Gastrocnemius medialis (tissue), 4 donors: ENCODE results near the gene MOCS3. TPM values are rescaled to one million over a fixed set of nuclear protein-coding genes. Genes with fewer than 3 reads are reported as not detected.

Source experiments
- ATAC-seq, 2 donors: fragments of 150-250 bp; one replicate each; pipeline ENCODE4 v1.9.1; 2016
- DNase-seq, 2 donors: peaks; one replicate each; pipeline ENCODE4 v3.0.0-alpha.2; 2019
- H3K27ac ChIP-seq, 4 donors: fragments of 200-600 bp; sonication (generic); 1 replicate in 1 of 4; 2 replicates in 3 of 4; pipeline ENCODE4 v1.5.1; 2016 to 2018; ENCODE audit warnings: mild to moderate bottlenecking in 2 of 4, moderate library complexity in 1 of 4
- H3K27me3 ChIP-seq, 3 donors: fragments of 200-600 bp; sonication (generic) in 2 of 3; 1 replicate in 1 of 3; 2 replicates in 2 of 3; pipeline versions ENCODE4 v1.5.1 to v1.6.0; 2016 to 2019; ENCODE audit warnings: mild to moderate bottlenecking in 1 of 3, moderate library complexity in 1 of 3
- H3K36me3 ChIP-seq, 2 donors: fragments of 200-600 bp; sonication (generic) in 1 of 2; one replicate each; pipeline ENCODE4 v1.5.1; 2017 to 2018
- H3K4me1 ChIP-seq, 2 donors: fragments of 200-600 bp; sonication (generic) in 1 of 2; one replicate each; pipeline ENCODE4 v1.5.1; 2016 to 2017; ENCODE audit warnings: mild to moderate bottlenecking in 2 of 2
- H3K4me3 ChIP-seq, 4 donors: fragments of 200-600 bp; sonication (generic) in 3 of 4; 1 replicate in 1 of 4; 2 replicates in 3 of 4; pipeline ENCODE4 v1.5.1; 2016 to 2019; ENCODE audit warnings: mild to moderate bottlenecking in 2 of 4
- H3K9me3 ChIP-seq, 3 donors: fragments of 200-600 bp; sonication (generic) in 2 of 3; 1 replicate in 1 of 3; 2 replicates in 2 of 3; pipeline ENCODE4 v1.5.1; 2016 to 2019
- POLR2A ChIP-seq, 2 donors: fragments of 450-650 bp; IDR thresholded peaks; one replicate each; pipeline ENCODE4 v1.6.1; 2017; ENCODE audit warnings: antibody characterized with exemption in 2 of 2, mild to moderate bottlenecking in 2 of 2, moderate library complexity in 2 of 2
- in situ Hi-C, 4 donors: fragments of 200-750 bp; cut with MboI; loops; one replicate each; pipeline versions ENCODE4 v1.15.0 to v1.8.0; 2017; ENCODE audit warnings: low sequenced_read_pairs in 4 of 4
- intact Hi-C: fragments of 100-400 bp; cut with DNase I; formaldehyde crosslinking; loops from one replicate; pipeline ENCODE4 v1.15.1; 2023; ENCODE audit warnings: low total_unique reads
- total RNA-seq, 4 donors: library from RNA; depleted of rRNA; stranded (reverse); fragments of >200 nt; gene quantifications; one replicate each; pipeline versions ENCODE4 v1.1.0 to v1.2.3, GENCODE V29; 2016
- TF ChIP-seq, protein P1 (sequence below), 5 experiments: fragments of 450-650 bp in 3 of 5; fragments of 200-600 bp in 2 of 5; sonication (generic) in 2 of 5; IDR thresholded peaks in 4 of 5; conservative IDR thresholded peaks in 1 of 5; 1 replicate in 4 of 5; 2 replicates in 1 of 5; pipeline ENCODE4 v1.5.1; 2016 to 2019; ENCODE audit warnings: antibody characterized with exemption in 5 of 5, mild to moderate bottlenecking in 3 of 5, moderate library complexity in 3 of 5

Gene MOCS3
- total RNA-seq, 4 donors from 2014 or later: 3.1 to 5.7 (median 4.7) TPM

DNA sequence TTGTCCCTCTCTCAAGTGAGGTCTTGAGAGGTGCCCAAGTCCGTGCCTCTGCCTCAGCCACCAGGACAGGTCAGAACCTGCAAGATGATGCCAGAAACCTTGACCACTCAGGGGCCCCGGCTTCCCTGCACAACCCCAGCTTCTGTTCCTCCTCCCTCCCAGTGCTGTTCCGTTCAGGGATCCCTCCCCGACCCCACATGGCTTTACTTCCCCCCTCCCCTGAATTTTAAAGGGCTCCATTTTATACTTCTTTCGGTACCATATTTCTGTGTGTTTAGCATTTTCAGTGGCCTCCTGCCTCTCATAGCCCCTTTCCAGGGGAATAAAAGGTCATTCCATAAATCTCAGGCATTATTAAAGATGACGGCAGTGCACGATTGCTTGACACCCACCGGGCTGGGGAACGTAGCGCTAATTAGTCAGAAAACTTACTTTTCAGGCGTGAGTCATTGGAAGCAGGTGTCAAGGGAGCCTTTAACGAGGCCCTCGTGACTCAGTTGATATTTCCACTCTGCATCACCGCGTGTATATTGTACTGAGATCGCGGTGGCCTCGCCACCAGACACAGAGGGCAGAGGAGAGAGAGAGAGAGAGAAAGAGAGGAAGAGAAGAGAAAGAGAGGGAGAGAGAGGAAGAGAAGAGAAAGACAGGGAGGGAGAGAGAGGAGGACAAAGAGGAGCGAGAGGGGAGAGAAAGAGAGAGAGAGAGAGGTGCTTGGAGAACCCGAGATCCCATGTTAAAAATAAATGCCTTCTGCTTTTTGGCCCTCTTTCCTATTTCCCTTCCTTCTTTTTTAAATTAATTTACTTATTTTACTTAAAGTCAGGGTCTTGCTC, 43.0 kb downstream of the MOCS3 start:
- no peak overlapping the region for H3K4me3 ChIP-seq
- H3K27ac ChIP-seq: no peak overlapping the region
- H3K9me3 ChIP-seq: no peaks in the 10 kb centered on the region
- no peak for TF ChIP-seq POLR2A (IDR thresholded peaks at IDR 0.05)
- TF ChIP-seq, protein P1, sequence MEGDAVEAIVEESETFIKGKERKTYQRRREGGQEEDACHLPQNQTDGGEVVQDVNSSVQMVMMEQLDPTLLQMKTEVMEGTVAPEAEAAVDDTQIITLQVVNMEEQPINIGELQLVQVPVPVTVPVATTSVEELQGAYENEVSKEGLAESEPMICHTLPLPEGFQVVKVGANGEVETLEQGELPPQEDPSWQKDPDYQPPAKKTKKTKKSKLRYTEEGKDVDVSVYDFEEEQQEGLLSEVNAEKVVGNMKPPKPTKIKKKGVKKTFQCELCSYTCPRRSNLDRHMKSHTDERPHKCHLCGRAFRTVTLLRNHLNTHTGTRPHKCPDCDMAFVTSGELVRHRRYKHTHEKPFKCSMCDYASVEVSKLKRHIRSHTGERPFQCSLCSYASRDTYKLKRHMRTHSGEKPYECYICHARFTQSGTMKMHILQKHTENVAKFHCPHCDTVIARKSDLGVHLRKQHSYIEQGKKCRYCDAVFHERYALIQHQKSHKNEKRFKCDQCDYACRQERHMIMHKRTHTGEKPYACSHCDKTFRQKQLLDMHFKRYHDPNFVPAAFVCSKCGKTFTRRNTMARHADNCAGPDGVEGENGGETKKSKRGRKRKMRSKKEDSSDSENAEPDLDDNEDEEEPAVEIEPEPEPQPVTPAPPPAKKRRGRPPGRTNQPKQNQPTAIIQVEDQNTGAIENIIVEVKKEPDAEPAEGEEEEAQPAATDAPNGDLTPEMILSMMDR (IDR thresholded peaks at IDR 0.05 in 4 of 5, conservative IDR thresholded peaks at IDR 0.05 in 1 of 5): no peak
- no peak for ATAC-seq
- H3K27me3 ChIP-seq: peaks cover 0 to 6% (median 0%) of the 10 kb centered on the region in 3 donors
- no peaks in the 10 kb centered on the region for H3K4me1 ChIP-seq
- intact Hi-C loops: no loop called here
- in situ Hi-C loops: no loop called here
- H3K36me3 ChIP-seq: no peaks in the 10 kb centered on the region
- no peak for DNase-seq

DNA sequence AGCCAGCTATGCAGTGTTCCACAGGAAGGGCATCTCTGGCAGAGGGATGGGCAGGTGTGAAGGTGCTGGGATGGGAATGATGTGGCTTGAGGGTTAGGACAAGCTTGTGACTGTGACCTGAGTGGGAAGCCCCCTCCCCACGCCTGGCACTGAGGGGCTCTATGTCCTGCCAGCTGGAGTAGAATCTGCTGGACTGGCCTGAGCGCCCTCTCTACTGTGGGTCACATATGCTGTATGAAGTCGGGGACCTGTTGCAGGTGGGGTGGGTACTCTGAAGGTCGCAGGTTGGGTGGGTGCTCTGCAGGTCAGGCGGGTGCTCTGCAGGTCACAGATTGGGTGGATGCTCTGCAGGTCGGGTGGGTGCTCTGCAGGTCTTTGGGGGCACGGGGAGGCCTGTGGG, 44.0 kb downstream of the MOCS3 start:
- Histone ChIP-seq H3K9me3 (no peaks in the 10 kb centered on the region), H3K27me3 (peaks cover 0 to 6% (median 0%) of the 10 kb centered on the region in 3 donors), H3K36me3 (no peaks in the 10 kb centered on the region), H3K4me3 (no peak overlapping the region), H3K4me1 (no peaks in the 10 kb centered on the region), H3K27ac (no peak overlapping the region)
- DNase-seq: no peak
- in situ Hi-C loops: no loop called here
- intact Hi-C loops: no loop called here
- no peak for ATAC-seq
- TF ChIP-seq, protein P1 (IDR thresholded peaks at IDR 0.05 in 4 of 5, conservative IDR thresholded peaks at IDR 0.05 in 1 of 5): no peak
- no peak for TF ChIP-seq POLR2A (IDR thresholded peaks at IDR 0.05)

DNA sequence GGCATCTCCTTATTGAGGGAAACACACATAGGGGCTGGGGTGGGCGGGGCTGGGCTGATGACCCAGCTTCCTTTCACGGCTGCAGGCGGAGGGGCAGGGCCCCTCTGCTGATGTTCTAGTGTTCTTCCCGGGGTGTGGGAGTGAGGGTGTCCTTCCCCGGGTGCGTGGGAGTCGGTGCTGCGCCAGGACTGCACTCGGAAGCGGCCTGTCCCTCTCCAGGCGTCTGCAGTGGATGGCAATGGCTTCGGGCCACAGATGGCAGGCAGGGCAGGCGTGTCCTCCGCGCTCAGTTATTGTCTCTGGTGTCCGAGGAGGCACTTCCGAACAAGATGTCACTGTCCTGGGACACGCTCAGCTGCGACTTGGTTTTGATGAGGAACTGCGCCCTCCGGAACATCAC, 45.1 kb downstream of the MOCS3 start:
- Histone ChIP-seq H3K9me3 (no peaks in the 10 kb centered on the region), H3K4me1 (no peaks in the 10 kb centered on the region), H3K4me3 (no peak overlapping the region), H3K36me3 (no peaks in the 10 kb centered on the region), H3K27me3 (peaks cover 0 to 6% (median 0%) of the 10 kb centered on the region in 3 donors), H3K27ac (no peak overlapping the region)
- ATAC-seq (no peak), DNase-seq (no peak)
- no peak for TF ChIP-seq POLR2A (IDR thresholded peaks at IDR 0.05)
- TF ChIP-seq, protein P1 (IDR thresholded peaks at IDR 0.05 in 4 of 5, conservative IDR thresholded peaks at IDR 0.05 in 1 of 5): no peak
- intact Hi-C loops: no loop called here
- in situ Hi-C loops: no loop called here

DNA sequence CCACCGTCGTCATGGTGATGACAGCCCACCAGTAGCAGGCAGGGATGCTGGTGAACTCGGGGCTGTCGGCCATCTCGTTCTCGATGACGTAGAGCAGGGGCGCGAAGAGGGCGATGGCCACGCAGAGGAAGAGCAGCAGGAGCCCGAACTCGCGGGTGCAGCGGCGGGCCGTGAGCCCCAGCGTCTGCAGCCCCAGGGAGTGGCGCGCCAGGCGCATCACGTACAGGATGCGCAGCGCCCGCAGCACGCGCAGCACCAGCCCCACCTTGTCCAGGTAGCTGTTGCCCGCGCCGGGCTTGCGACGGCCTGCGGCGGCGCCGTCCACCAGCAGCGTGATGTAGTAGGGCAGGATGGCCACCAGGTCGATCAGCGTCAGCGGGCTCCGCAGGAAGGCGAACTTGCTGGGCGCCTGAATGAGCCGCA, 45.7 kb downstream of the MOCS3 start:
- Histone ChIP-seq H3K27ac (no peak overlapping the region), H3K4me1 (no peaks in the 10 kb centered on the region), H3K27me3 (peaks cover 0 to 5% (median 0%) of the 10 kb centered on the region in 3 donors), H3K9me3 (no peaks in the 10 kb centered on the region), H3K4me3 (no peak overlapping the region), H3K36me3 (no peaks in the 10 kb centered on the region)
- no peak for ATAC-seq
- no peak for DNase-seq
- intact Hi-C loops: no loop called here
- in situ Hi-C loops: no loop called here
- no peak for TF ChIP-seq POLR2A (IDR thresholded peaks at IDR 0.05)
- TF ChIP-seq, protein P1 (IDR thresholded peaks at IDR 0.05 in 4 of 5, conservative IDR thresholded peaks at IDR 0.05 in 1 of 5): no peak
